Bronchus fibroblast of lung (primary cell): ENCODE measurements around the gene SLC6A20. TPM values are rescaled to one million over a fixed set of nuclear protein-coding genes. Genes with fewer than 3 reads are reported as not detected.

ENCODE experiments used
- total RNA-seq: library from RNA; depleted of rRNA; stranded (reverse); fragments of >200 nt; gene quantifications from 2 replicates; pipeline ENCODE4 v1.2.3, GENCODE V29; 2015

SLC6A20 gene, protein sequence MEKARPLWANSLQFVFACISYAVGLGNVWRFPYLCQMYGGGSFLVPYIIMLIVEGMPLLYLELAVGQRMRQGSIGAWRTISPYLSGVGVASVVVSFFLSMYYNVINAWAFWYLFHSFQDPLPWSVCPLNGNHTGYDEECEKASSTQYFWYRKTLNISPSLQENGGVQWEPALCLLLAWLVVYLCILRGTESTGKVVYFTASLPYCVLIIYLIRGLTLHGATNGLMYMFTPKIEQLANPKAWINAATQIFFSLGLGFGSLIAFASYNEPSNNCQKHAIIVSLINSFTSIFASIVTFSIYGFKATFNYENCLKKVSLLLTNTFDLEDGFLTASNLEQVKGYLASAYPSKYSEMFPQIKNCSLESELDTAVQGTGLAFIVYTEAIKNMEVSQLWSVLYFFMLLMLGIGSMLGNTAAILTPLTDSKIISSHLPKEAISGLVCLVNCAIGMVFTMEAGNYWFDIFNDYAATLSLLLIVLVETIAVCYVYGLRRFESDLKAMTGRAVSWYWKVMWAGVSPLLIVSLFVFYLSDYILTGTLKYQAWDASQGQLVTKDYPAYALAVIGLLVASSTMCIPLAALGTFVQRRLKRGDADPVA
- not detected in 2 replicates for total RNA-seq

DNA sequence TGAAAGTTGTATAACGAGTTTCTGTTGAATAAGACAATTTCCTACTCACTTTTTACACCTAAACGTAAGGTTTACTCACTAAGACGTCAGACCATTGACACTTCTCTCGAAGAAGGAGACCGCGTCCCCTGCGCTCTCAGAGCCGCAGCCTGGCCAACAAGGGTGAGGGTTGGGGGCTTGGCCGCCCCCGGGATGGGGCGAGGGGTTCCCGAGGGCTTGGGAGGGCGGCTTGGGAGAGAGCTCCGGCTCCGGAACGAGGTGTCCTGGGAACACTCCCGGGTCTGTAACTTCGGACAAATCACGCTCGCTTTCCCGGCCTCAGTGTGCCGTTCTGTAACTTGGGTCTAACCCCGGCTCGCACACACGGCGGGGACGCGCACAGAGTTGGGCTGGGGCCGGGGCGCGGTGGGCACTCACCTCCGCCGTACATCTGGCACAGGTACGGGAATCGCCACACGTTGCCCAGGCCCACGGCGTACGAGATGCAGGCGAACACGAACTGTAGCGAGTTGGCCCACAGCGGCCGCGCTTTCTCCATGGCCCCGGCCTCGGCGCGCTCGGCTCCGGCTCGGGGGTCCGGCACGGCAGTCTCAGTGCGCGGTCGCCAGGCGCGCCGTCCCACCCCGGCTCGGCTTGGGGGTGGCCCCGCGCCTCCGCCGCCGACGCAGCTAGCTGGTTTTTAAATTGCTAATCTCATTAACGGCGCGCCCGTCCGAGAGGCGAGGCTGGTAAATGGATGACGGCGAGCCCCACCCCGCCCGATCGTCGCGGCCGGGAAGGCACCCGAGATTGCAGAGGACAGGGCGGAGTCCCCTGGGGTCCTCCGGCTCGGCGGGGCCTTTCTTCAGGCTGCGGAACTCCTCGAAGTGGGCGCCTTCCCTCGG lies at the start of gene SLC6A20:
TSS of gene SLC6A20 (minus strand) at position 655 of the 884 bp plus-strand sequence. CDS start at position 538, 117 bp downstream.

DNA sequence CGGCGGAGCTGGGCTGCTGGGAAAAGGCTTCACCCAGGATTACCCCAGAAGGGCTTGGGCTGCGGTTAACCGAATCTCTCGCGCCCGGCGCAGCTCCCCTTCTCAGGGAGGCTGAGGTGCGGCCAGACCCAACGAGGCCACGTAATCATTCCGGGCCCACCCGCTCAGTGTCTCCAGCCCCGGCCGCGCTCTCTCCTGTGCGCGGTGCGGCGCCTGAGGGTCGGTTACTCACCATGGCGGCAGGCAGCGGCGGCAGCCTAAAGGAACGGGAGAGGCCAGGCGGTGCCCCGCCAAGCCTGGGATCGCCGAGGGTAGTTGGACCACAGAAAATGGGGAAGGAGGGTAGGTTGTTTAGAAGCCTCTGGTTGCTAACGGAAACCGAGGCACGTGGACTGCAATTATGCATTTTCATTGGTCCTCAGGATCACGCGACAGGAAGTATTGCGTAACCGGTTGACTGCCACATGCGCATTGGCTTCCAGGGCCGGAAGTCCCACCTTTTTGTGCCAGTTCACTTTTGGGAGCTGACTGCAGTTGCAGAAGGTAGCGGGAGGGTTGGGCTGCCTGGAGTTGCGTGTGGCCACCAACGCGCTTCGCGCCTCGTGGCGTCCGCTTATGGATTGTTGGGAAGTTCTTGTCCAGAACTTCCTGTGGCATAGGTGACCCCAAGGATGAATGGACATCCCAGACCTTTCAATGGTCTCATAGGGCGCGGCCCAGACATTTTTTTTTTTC lies 45.6 kb upstream of the SLC6A20 start, which contains the start of gene LZTFL1:
TSS of gene LZTFL1 (minus strand) at position 363 of the 735 bp plus-strand sequence. CDS start at position 235, 128 bp downstream.

Other genes starting within 250 kb of the SLC6A20 start
- gene LIMD1, start 201.8 kb downstream of the SLC6A20 start, total RNA-seq: 14.4 and 16.1 TPM in 2 replicates
- gene SACM1L, start 107.1 kb downstream of the SLC6A20 start, total RNA-seq: 9.5 and 15.0 TPM in 2 replicates
- 13.2 and 26.6 TPM in 2 replicates for gene LZTFL1, start 45.6 kb upstream of the SLC6A20 start, total RNA-seq
- gene CCR9, start 90.0 kb upstream of the SLC6A20 start, total RNA-seq: not detected in 2 replicates
- gene CXCR6, start 146.9 kb upstream of the SLC6A20 start, total RNA-seq: not detected in 2 replicates
- 7.1 and 8.6 TPM in 2 replicates for gene FYCO1, start 199.3 kb upstream of the SLC6A20 start, total RNA-seq
- not detected in 2 replicates for gene XCR1, start 230.9 kb upstream of the SLC6A20 start, total RNA-seq